Body of pancreas (tissue), 4 donors: ENCODE measurements around the gene RAPGEF5.

Experiments
- POLR2A ChIP-seq, 3 donors: fragments of 450-650 bp; IDR thresholded peaks; one replicate each; pipeline ENCODE4 v1.6.1; 2016; ENCODE audit warnings: antibody characterized with exemption in 3 of 3, mild to moderate bottlenecking in 2 of 3
- TF ChIP-seq, protein P1 (sequence below), 7 experiments: fragments of 450-650 bp in 4 of 7; fragments of 200-600 bp in 3 of 7; sonication (generic) in 3 of 7; IDR thresholded peaks; one replicate each; pipeline ENCODE4 v1.5.1; 2016 to 2019; ENCODE audit warnings: antibody characterized with exemption in 7 of 7

DNA sequence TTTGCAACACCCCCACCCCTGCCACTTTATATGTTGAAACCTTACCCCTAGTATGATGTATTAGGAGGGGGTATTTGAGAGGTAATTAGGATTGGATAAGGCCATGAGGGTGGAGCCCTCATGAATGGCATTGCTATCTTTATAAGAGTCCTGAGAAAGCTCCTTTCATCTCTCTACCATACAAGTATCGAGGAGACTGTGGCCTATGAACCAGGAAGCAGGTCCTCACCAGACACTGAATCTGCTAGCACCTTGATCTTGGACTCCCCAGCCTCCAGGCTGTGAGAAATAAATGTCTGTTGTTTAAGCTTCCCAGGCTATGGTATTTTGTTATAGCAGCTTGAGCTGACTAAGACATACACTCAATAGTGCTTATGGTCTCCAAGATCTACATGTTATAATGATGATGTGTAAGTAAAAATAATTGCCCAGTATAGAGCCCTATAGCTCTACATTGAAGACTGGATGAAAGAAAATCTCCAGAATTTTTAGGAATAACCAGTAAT lies 188.8 kb downstream of the RAPGEF5 start:
- TF ChIP-seq, protein P1, sequence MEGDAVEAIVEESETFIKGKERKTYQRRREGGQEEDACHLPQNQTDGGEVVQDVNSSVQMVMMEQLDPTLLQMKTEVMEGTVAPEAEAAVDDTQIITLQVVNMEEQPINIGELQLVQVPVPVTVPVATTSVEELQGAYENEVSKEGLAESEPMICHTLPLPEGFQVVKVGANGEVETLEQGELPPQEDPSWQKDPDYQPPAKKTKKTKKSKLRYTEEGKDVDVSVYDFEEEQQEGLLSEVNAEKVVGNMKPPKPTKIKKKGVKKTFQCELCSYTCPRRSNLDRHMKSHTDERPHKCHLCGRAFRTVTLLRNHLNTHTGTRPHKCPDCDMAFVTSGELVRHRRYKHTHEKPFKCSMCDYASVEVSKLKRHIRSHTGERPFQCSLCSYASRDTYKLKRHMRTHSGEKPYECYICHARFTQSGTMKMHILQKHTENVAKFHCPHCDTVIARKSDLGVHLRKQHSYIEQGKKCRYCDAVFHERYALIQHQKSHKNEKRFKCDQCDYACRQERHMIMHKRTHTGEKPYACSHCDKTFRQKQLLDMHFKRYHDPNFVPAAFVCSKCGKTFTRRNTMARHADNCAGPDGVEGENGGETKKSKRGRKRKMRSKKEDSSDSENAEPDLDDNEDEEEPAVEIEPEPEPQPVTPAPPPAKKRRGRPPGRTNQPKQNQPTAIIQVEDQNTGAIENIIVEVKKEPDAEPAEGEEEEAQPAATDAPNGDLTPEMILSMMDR (IDR thresholded peaks at IDR 0.05), result no peak
- no peak for TF ChIP-seq POLR2A (IDR thresholded peaks at IDR 0.05)
